Hematopoietic multipotent progenitor cell treated with erythropoietin and hydrocortisone succinate and interleukin-3 and kit ligand, for 8 days (in vitro differentiated cells): ENCODE measurements around the gene CAB39L.
"Not testable (repeated sequence)": the region's sequence is repeated elsewhere in the genome, so short reads cannot be mapped to it uniquely, and the experiment has no call there.

Experiments used
- DNase-seq: peaks from one replicate; pipeline ENCODE4 v3.0.0-alpha.2; 2015

The CAB39L gene

DNA sequence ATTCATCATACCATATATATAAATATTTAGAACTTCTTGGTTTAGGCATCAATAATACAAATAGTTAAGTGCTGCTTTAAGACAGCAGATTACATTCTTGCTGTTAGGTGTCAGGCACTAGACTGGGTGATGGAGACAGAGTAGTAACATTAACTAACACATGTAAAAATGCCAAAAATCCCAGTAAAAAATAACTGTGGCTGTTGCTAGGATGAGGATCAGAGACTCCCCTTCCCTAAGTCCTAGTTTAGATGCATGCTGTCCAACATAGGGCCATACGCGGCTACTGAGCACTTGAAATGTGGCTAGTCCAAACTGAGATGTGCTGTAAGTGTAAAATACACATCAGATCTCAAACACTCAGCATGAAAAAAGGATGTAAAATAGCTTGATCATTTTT, 101.4 kb downstream of the CAB39L start:
- DNase-seq: no peak

DNA sequence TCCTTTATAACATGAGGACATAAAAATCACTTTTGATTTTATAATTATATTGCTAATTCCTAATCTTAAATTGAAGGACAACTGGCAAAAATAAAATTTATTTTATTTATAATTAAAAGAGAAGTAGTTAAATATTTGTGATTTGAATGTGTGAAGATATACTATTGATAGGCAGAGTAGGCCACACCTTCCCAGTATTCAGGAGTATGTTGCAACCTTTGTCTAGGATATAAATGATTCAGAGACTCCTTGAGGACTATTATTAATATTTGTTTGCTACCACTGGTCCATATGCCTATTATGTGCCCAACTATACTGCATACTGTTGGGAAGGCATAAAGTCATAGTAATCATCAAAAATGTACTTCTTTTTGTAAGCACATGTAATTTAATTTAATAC, 101.9 kb downstream of the CAB39L start:
- DNase-seq: no peak

DNA sequence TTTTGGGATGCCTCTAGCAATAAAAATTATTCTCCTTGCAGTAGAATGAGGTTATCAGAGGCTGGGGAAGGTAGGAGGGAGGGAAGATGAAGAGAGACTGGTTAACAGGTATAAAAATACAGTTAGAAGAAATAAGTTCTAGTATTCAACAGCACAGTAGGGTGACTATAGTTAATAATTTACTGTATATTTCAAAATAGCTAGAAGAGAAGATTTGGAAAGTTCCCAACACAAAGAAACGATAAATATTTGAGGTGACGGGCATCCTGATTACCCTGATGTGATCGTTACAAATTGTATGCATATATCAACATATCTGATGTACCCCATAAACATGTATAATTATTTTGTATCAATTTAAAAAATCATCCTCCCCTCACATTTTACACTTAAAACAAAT, 102.3 kb downstream of the CAB39L start:
- DNase-seq: no peak

- no peak for DNase-seq
These were observed 103.7 kb downstream of the CAB39L start for GRCh38 chr13:49340161-49340560.

DNA sequence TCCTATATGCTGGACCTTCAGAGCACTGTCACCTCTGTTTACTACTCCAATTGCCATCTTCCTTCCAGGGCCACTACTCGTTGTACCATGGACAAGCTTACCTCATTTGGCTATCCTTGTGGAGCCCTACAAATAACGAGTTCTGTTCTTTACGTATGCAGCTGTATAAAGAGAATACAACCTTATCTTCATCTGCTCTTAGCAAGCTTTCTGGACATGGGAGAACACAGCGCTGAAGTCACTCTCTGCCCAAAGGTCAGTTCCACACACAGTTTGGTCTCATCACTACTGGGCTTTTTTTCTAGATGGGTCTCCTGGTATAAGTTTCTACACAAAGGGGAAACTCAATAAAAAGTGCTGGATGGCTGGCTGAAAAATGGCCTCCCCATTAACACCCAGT, 107.2 kb downstream of the CAB39L start:
- DNase-seq: no peak

DNA sequence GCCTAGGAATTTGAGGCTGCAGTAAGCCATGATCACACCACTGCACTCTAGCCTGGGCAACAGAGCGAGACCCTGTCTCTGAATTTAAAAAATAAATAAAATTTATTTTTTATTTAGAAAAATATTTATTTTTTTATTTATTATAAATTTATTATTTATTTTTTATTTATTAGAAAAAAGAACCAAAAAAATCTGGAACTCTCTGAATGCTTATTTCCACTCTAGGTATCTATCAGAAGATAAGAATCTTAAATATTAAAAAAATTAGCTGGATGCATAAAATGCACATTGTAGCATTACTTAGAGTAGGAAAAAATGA, 113.4 kb downstream of the CAB39L start:
- no peak for DNase-seq

GRCh38 chr13:49329831-49330545, 113.9 kb downstream of the CAB39L start:
- DNase-seq: peak; percentile 11

DNA sequence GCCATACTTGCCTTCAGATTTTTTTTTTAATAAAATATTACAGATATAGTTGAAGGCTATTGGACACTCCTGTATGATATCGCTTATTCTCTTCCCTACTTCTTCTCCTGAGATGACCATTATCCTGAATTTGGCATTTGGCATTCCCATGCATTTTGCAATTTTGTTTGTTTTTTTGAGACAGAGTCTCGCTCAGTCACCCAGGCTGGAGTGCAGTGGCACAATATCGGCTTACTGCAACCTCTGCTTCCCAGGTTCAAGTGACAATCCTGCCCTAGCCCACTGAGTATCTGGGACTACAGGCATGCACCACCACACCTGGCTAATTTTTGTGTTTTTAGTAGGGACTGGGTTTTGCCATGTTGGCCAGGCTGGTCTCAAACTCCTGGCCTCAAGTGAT, 116.7 kb downstream of the CAB39L start:
- DNase-seq: not testable (repeated sequence)

GRCh38 chr13:49326222-49326917, 117.5 kb downstream of the CAB39L start:
- DNase-seq: no peak

GRCh38 chr13:49323344-49323743, 120.5 kb downstream of the CAB39L start:
- no peak for DNase-seq

DNA sequence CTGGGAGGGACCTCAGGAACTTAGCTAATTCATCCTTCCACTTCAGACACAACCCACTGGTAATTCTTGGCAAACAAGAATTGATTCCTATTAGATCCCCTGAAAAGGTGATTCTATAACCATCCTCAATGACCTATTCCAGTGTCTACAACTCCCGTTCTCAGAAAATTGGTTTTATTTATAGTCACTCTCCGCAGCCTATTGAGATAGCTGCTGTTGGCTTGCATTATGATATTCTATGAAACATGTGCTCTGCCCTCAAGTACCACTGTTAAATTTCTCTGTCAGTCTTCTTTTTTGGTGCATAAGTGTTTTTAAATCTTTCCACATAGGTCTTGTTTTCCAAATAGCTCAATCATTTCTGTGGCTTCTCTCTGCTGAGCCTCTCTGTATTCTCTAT, 121.2 kb downstream of the CAB39L start:
- DNase-seq: no peak

DNA sequence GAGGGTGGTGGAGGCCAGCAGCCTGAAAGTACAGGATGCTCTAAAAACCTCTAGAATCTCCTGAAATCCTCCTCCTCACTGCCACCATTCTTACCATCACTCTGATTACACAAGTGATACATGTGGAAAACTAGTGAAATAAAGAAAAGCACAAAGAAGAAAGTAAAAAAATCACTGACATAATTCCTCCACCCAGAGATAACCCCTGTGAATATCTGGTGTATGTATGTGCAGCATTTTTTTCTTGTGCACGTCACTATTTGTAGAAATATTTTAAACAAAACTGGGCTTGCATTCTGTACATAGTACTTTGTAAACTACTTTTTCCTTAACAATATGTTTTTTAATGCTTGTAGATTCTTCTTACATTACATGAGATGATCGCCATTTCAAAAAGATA, 122.9 kb downstream of the CAB39L start:
- DNase-seq: no peak

GRCh38 chr13:49319951-49320350, 123.9 kb downstream of the CAB39L start:
- DNase-seq: no peak

DNA sequence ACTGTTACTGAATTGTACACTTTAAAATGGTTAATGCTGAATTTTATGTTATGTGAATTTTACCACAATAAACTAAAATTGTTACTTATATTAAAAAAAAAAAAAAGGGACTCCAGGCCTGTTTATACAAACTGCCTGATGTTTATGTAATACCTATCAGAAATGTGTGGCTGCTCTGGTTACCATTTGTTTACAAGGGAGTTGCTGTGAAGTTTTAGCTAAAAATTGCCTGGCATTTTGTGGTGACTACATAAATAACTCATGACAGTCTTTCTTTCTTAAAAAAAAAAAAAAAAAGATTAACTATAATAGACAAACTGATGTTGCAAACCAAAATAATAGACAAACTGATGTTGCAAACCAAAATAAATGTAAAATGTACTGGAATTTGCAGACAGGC, 124.3 kb downstream of the CAB39L start:
- DNase-seq: no peak

DNA sequence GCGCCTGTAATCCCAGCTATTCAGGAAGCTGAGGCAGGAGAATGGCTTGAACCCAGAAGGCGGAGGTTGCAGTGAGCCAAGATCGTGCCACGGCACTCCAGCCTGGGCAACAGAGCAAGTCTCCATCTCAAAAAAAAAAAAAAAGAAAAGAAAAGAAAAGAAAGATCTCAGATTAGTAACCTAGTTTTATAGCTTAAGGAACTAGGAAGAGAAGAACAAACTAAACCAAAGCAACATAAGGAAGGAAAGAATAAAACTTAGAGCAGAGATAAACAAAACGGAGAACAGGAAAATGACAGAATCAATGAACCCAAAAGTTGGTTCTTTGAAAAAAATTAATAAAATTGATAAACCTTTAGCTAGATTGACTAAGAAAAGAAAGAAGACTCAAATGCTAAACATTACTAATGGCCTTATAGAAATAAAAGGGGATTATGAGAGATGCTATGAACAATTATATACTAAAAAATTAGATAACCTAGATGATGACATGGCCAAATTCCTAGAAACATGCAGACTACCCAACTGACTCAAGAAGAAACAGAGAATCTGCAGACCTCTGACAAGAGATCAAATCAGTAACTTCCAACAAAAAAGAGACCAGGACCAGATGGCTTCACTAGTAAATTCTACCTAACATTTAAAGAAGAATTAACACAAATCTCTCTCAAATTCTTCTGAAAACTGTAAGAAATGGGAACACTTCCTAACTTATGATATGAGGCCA, 127.9 kb downstream of the CAB39L start:
- DNase-seq: peak; percentile 86

- DNase-seq: no peak
These were observed 128.8 kb downstream of the CAB39L start for GRCh38 chr13:49315036-49315565.

- no peak for DNase-seq
These were observed 129.5 kb downstream of the CAB39L start for GRCh38 chr13:49314344-49314882.

GRCh38 chr13:49311816-49312215, 132.0 kb downstream of the CAB39L start:
- DNase-seq: no peak

DNA sequence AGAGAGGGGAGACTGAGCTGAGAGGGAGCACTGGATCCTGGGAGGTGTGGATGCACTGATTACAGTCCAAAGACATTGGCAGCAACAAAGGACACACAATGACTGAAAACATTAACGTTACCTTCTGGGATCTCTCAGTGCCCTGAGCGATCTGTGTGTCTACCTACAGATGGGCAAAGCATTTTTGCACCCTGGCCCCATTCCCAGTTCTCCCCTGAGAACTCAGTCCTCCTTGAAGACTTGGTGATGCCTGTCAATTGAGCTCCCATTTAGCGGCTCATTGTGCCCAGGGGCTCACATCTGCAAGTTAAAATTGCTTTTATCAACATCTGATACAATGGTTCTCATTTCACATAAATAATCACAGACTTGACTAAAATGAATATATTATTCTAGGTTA, 133.6 kb downstream of the CAB39L start:
- no peak for DNase-seq

- DNase-seq: no peak
These were observed 134.9 kb downstream of the CAB39L start for GRCh38 chr13:49308921-49309408.

DNA sequence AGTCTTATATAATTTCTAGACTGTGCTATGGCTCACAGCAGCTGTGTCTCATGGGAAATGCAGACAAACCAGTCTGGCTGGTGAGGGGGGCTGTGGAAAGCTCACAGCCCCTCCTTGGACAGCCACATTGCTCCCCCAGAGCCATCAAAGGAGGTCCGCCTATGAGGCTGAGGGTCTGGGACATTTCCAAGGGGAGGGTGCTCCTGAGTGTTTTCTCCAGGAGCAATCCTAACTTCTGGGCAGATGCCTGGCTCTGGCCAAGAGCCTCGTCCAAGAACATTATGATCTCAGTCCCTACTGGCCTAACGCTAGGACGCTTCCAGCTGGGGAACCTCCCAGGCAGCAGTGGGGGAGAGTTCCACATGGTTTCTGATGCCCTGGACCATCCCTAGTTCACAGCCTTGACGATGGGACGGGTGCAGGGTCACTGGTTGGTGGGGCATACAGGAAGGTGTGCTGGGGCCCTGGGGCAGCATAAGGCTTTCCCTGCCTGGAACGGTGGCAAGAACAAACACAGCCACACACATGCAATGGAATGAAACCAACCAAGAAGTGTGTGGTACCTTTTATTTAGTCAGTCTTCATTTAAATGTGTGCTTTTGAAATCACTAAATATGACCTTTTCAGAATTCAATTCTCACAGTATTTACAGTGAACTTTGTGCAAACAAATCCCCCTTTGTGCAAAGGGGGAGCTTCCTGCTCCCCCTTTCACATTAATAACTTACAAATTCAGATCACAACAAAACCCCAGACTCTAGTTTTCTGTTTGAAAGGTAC, 135.6 kb downstream of the CAB39L start:
- DNase-seq: no peak

DNA sequence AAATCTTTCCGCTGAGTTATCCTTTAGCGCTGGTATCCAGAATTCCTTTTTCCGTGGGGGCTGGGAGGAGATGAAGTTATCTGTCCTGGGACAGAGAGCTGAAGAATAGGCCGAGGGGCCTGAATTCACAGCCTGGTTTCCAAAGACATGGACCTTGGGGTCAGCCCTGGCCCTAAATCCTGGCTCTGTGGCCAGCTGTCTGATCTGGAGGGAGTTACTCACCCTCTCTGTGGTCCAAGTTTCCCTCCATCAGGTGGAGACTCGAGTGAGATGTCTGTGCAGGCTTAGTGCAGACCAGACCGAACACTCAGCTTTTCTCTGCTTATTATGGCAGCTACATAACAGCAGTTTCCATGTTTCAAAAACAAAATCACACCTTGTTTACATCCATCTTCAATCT, 136.5 kb downstream of the CAB39L start:
- DNase-seq: no peak
